HG03039 (cell line): ENCODE measurements around the gene HSD17B2.

ENCODE experiments used
- ATAC-seq: cut with Tn5 transposase; IDR thresholded peaks from one replicate; pipeline ENCODE4 v1.9.1; 2021; ENCODE audit warnings: mild to moderate bottlenecking, moderate library complexity; ENCODE audit not compliant: unreplicated experiment

The HSD17B2 gene

GRCh38 chr16:82047374-82047773, 12.3 kb downstream of the HSD17B2 start:
- ATAC-seq = no peak

- ATAC-seq = no peak
Measured at GRCh38 chr16:82047787-82048186, 12.7 kb downstream of the HSD17B2 start.

GRCh38 chr16:82049484-82049883, 14.4 kb downstream of the HSD17B2 start:
- ATAC-seq = no peak

GRCh38 chr16:82050506-82050905, 15.5 kb downstream of the HSD17B2 start:
- ATAC-seq = no peak

- ATAC-seq = no peak
Measured at GRCh38 chr16:82050909-82051357, 15.9 kb downstream of the HSD17B2 start.

- no peak for ATAC-seq
Measured at GRCh38 chr16:82051656-82052055, 16.6 kb downstream of the HSD17B2 start.

GRCh38 chr16:82055117-82055516, 20.1 kb downstream of the HSD17B2 start:
- ATAC-seq = no peak

- ATAC-seq = no peak
Measured at GRCh38 chr16:82055728-82056549, 20.9 kb downstream of the HSD17B2 start.

- no peak for ATAC-seq
Measured at GRCh38 chr16:82056550-82056896, 21.5 kb downstream of the HSD17B2 start.

GRCh38 chr16:82059161-82059982, 24.3 kb downstream of the HSD17B2 start:
- no peak for ATAC-seq

GRCh38 chr16:82059983-82060421, 24.9 kb downstream of the HSD17B2 start:
- ATAC-seq = no peak

GRCh38 chr16:82061861-82062525, 26.9 kb downstream of the HSD17B2 start:
- ATAC-seq = no peak

- no peak for ATAC-seq
Measured at GRCh38 chr16:82062645-82063058, 27.6 kb downstream of the HSD17B2 start.

GRCh38 chr16:82063456-82064082, 28.5 kb downstream of the HSD17B2 start:
- ATAC-seq = no peak

GRCh38 chr16:82067042-82067803, 32.2 kb downstream of the HSD17B2 start:
- no peak for ATAC-seq

GRCh38 chr16:82067804-82068325, 32.8 kb downstream of the HSD17B2 start:
- ATAC-seq = no peak

GRCh38 chr16:82070656-82071369, 35.8 kb downstream of the HSD17B2 start:
- ATAC-seq = no peak

GRCh38 chr16:82071421-82071820, 36.4 kb downstream of the HSD17B2 start:
- no peak for ATAC-seq

GRCh38 chr16:82072313-82072712, 37.3 kb downstream of the HSD17B2 start:
- no peak for ATAC-seq
